Activated CD8-positive, alpha-beta memory T cell treated with anti-CD3 and anti-CD28 coated beads for 48 hours (primary cell): ENCODE data around the gene PDHX.
A peak's percentile ranks its signal among the peaks of the same experiment; 100 is the strongest.
"Not testable (repeated sequence)": the region's sequence is repeated elsewhere in the genome, so short reads cannot be mapped to it uniquely, and the experiment has no call there.

Source experiments
- DNase-seq, 3 experiments: peaks; one replicate each; pipeline ENCODE4 v3.0.0-alpha.2; 2020; ENCODE audit warnings: low read depth in 2 of 3, low spot score in 2 of 3

The PDHX gene

DNA sequence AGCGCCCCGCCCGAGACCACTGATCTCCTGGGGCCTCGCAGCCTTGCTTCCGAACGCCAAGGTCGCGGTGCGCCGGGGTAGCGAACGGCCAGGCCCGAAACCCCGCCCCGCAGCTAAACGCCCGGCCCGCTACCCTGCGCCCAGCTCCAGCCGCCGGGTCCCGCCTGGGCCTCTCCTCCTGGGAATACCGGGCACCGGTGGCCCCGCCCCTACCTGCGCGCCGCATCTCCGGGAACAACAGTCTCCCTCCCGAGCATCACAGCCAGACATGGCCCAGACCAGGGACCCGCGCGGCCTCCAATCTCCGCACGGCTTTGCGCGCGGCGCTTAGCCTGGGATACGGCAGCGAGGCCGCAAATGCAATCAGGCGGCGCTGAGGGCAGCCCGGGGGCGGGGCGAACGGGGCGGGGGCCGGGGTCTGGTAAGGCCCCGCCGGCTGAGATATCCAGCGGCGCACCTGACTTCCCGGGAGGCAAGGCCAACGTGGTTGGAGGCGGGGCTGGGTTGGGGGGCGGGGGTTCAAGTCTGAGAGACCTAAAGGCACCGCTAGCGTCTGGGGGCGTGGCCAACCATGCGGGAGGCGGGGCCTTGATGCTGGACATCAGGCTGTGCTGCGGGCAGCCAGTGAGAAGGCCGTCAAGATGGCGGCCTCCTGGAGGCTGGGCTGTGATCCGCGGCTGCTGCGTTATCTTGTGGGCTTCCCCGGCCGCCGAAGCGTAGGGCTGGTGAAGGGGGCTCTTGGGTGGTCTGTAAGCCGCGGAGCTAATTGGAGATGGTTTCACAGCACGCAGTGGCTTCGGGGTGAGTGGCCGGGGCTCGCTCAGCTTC, at the start of gene PDHX, which contains the start of gene APIP:
PDHX (plus strand) TSS at position 604 of the 828 bp plus-strand sequence; CDS start at position 642, 38 bp downstream.
APIP (minus strand) TSS at position 365 of the 828 bp plus-strand sequence; CDS start at position 270, 95 bp downstream.
- DNase-seq: peak; percentile 94 to 98 (median 97)

DNA sequence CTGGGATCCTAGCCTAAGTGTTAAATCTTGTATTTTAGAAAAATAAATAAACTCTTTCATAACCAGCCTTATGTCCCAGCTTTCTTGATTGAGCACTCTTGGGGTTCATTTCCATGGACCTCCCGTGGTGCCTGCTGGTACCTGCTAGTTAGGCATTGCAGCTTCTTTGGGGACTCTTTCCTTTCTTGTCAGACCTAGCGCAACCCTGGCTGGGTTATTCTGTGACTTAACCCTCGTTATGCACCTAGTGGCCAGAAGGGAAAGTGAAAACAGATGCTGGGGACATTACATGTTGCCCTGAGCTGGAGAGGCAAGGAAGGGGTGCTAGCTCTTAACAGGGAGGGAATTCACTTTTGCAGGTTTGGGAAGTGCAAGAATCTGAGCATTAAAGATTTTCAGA, 47.0 kb upstream of the PDHX start:
- DNase-seq: no peak

DNA sequence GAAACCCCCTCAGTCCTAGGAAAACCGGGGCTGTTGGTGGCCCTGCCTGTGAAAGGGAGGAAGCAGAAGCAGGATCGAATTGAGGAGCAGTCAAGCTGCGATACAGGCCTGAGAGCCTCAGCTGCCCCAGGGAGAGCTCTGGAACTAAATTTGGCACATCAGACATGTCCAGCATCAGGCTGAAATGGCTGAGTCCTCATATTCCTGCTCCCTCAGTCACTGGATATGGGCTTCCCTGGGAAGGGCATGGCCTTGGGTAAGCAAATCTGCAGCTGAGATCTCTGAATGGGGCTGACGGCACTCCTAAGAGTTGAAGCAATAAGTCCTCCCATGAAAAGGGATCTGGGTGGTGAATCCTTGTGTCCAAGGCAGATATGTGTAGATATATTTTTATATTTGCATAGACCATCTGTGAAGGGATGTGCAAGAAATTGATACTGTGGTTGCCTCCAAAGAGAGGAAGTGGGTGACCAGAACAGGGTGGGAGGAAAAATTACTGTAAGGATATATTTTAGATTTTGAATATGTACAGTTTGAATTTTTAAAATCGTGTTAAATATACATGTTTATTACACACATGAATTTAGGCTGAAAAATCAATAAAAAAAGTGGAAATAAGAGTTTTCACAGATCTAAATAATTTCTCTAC, 45.7 kb upstream of the PDHX start:
- no peak for DNase-seq

DNA sequence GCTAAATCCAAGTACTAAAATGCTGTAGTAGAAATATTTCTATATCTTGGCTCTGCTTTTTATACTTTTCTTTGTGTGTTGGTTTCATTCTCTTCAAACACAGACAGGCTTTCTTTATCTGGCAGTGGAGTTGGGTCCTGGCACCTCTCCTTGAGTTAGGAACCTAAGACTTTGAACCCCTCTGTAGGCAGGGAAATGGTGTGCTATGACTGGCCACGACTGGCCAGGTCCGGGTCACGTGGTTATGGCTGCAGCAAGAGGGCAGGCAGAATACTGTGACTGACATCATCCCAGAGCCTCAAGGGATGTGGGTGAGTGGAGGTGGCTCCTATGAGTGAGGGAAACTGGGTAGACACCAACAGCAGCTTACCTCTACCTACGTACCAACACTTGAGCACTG, 42.2 kb upstream of the PDHX start:
- DNase-seq: no peak

DNA sequence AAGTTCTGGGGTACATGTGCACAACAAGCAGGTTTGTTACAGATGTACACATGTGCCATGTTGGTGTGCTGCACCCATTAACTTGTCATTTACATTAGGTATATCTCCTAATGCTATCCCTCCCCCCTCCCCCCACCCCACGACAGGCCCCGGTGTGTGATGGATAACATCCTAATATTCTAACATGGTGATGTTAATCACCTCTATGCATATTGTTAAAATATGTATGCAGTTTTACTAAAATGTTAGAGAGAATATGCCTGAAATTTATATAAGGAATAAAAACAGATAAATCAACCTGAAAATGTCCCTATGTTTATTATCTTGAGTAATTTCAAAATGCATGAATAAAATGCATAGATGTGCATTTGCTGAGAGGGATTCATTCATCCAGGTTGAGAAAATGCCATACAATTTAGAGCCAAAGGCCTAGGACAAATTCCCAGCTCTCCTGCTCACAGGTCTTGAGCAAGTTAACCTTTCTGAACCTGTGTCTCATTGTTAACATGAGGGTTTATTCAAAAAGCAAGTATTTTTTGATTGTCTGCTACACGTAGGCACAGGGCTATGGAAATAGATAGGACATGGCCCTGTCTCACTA, 38.9 kb upstream of the PDHX start:
- DNase-seq: no peak

DNA sequence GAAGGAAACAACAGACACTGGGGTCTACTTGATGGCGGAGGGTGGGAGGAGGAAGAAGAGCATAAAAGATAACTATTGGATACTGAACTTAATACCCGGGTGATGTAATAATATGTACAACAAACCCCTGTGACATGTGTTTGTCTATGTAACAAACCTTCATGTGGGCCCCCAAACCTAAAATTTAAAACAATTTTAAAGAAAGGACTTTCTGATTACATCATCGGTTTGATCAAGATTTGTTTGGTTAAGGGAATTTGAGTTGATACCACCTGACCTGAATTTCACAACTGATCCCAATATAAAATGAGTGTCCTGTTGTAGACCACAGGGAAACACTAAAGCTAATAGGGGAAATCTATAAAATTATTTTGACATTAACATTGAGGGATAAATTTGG, 34.5 kb upstream of the PDHX start:
- DNase-seq: no peak

DNA sequence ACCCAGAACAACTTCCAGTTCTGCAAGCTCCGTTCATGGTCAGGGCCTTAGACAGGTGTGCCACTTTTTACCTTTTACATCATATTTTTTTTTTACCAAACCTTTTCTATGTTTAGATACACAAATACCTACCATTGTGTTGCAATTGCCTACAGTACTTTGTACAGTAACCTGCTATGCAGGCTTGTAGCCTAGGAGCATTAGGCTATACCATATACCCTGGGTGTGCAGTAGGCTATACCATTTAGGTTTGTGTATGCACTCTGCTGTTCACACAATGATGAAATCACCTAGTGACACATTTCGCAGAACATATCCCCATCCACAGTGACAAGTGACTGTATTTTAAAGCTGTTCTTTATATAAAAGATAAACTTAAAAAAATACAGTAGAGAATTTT, 29.8 kb upstream of the PDHX start:
- DNase-seq: no peak

DNA sequence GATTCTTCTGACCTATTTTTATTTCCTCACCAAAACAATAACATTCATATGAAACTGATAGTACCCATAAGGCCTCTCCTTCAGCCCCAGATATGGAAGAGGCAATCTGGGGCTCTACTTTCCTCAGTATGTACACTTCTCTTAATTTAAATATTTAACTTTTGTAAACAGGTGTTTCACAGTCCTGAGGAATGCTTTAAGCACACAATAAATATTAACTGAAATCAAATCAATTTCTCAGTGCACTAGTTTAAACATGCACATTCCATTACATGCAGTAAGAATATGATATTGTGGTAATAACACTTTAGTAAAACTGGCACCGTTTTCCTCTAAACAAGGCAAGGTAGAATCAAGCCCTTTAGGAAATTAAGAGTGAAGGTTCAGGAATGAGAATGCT, 29.2 kb upstream of the PDHX start:
- no peak for DNase-seq

DNA sequence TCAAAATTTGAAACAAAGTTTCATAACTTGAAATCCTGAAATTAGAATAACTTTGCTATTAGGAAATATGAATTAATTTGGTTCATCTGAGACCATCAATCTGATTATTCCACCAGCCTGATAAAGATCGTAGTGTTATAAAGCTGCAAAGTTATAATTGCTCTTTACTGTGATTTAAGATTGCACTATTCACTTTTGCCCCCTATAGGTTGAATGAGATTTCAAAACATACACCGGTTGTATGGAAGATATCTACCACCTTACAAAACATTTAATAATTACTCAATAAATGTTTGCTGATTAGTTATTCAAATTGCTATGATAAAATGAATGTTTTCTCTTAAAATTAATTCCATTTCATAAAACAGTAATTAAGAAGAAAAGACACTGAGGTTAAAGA, 26.3 kb upstream of the PDHX start:
- DNase-seq: no peak

DNA sequence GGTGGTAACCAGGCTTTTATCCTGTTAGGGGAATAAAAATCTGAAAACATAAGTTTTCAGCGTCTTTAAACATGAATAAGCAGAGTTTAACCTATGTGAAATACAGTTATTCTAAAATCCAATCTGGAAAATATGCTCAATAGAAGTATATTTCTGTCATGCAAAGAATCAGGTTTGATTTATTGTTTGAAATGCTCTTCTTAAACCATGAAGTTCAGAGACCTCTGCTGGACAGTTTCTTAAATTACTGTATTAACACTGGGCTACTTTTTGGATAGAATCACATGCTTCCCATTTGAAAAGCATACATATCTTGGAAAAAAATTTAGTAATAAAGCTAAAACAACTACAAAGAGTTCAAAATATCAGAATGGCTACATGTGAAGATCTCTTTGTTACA, 25.6 kb upstream of the PDHX start:
- no peak for DNase-seq

DNA sequence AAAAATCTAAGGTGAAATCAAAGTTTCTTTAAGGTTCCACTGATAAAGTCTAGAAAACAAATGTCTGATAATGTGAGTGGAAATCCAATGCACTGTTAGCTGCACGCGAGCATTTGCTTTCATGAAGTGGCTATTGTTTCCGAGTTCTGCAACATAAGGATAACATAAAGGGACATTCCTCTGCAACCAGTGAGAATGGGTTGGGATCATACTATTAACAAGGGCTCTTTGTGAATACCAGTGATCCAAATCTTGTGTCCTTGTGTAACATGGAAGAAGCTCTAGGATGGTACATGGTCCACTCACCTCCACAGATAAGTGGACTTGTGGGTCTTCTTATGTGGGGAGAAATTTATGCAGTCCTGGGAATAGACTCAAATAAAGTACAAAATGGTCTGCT, 24.8 kb upstream of the PDHX start:
- no peak for DNase-seq

DNA sequence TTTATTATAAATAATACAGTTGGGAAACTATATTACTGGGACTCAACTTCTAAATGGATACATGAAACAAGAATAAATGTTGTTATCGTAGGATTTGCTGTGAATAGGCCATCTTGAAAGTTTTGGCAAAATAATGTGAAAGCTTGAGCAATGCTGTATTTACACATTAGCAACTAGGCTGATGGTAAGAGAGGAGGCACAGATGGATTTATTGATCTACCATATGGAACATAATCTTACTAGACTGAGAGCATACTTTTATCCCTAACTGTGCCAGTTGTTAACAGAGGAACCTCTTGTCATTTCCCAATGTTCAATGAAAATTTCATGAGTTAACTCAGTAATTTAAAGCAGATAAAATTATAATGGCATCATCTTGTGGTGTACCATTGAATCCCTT, 23.0 kb upstream of the PDHX start:
- no peak for DNase-seq

DNA sequence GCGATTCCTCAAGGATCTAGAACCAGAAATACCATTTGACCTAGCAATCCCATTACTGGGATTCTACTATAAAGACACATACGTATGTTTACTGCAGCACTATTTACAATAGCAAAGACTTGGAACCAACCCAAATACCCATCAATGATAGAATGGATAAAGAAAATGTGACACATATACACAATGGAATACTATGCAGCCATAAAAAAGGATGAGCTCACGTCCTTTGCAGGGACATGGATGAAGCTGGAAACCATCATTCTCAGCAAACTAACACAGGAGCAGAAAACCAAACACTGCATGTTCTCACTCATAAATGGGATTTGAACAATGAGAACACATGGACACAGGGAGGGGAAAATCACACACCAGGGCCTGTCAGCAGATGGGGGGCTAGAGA, 20.2 kb upstream of the PDHX start:
- DNase-seq: not testable (repeated sequence)

DNA sequence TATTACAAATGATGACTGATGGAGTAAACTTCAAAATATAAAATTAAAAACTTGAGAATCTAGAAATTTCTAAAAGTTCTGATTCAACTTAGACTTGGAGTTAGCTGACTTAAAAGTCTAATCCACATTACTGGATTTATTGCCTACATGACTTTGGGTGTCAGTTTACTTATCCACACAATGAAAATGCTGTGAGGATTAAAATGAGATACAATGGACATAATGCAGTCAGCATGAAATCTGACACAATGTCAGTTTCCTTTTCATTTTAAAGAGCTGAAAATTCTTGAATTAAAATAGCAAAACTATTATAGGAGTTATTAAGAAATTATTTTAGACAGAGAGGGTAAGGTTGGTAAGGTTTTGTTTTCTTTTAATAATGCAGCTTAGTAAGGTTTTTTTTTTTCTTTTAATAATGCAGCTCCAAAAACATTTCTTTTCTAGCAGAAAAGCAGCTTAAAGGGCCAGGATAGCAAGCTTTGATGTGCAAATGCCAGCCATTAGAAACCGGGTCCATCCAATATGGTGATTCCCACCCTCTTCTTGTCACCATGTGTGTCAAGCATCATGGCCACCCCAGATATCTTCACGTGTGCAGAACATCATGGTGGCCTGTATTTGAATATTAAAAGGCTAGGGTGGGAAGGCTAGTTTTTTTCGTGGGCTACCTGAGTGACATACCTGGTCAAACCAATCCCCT, 19.1 kb upstream of the PDHX start:
- DNase-seq: no peak

DNA sequence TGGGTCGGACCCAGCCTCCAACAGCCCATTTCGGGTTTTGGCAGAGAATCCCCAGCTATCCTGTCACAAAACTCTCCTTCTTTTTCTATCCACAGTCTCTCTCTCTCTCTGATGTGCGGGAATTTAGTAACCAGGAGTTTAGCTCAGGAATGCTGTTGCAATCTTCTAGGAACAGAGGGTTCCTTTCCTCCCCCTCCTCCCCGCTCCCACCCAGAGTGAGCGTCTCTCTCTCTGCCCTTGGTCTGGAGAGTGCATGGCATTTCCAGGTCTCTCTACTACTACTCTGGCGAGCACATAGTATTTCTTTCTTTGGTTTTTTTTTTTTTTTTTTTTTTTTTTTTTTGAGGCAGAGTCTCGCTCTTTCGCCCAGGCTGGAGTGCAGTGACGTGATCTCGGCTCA, 17.9 kb upstream of the PDHX start:
- DNase-seq: no peak

DNA sequence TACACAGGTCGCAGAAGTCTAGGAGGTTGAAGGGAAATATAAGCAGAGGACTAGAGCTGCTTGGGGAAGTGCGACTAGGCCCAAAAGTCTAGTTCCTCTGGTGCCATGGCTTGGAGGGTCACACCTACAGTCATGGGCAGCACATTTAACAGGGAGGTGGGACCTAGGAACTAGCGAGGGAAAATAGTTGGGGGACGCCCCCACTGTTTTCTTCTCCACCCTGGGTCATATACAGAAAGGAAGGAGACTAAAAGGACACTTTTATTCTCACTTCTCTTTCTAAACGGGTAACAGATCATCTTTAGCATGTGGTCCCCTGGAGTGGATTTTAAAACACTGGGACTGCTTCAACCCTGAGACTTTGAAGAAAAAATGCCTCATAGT, 16.8 kb upstream of the PDHX start:
- no peak for DNase-seq

DNA sequence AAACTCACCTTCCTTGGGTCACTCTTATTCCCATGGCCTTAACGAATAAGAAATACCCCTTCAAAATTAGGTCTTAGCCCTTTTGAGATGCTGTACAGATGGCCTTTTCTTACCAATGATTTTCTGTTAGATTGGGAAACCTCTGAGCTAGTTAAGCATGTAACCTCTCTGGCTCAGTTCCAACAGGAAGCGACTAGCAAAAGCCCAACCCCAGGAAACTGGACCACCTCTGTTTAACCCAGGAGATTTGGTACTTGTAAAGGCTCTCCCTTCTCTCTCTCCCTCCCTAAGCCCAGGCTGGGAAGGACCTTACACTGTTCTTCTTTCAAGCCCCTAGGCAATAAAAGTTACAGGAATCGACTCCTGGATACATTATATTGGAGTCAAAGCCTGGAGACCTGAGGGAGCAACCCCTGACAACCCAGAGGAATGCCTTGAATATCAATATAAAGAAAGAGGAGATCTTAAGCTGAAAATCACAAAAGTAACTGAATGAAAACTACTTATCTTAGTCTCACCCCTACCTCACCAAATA, 11.9 kb upstream of the PDHX start:
- no peak for DNase-seq

DNA sequence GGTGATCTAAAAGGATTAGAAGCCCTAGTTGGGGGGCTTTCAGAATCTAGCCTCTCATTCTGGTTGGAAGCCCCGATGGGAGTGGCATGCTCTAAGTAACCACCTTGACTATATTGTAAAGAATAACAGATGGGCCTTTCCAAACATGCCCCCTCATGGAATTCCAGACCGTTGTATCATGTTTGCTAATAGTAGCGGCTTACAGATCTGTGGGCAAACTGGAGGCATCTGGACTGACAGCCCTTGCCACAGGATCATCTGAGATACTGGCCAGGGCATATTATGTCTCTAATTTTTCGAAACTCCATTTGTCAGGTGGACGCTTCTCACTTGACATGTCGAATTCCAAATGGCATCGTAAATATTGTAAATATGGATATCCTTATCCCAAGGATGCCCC, 10.8 kb upstream of the PDHX start:
- no peak for DNase-seq

DNA sequence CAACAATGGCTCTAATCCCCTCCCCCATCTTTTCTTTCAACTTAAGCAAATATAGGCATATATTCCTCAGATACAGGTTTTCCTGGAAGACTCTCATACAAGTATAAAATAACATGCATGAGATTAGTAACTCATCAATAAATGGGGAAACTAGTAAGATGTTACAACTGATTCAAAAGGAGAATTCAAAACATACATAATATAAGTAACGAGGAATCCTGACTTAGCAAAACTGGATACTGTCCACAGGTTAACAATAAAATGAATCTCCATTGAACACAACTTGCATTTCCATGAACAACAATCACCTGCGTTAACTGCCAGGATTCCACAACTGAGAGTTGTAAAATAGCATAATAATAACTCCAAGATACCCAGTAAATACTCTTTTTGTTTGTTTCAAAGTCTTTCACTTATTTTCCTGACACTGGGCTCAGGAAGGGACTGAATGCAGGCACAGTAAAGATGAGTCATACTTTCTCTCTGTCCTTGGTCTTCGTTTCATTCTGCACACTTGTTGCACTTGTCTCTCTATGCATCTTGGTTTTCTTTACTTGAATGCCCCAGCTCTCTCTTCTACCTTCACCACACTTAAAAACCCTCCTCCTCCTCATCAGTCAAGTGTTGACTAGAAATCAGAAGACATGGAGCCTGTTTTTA, 8.4 kb upstream of the PDHX start:
- no peak for DNase-seq

DNA sequence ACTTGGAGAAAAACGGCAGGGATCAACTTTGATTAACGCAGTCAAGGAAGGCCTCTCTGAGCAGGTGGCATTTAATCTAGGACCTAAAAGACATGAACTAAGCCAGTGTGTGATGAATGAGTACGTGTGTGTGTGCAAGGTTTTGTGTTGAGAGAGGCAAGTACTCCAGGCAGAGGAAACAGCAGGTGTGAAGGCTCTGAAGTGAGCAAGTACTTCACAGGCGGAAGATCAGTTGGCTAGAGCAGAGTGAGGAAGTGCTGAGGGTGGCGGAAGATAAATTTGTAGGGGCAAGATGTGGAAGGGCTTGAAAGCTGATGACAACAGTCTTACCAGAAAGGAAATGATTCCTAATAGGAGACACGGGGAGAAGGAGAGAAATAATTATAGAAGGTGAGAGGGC, 7.0 kb upstream of the PDHX start:
- no peak for DNase-seq

DNA sequence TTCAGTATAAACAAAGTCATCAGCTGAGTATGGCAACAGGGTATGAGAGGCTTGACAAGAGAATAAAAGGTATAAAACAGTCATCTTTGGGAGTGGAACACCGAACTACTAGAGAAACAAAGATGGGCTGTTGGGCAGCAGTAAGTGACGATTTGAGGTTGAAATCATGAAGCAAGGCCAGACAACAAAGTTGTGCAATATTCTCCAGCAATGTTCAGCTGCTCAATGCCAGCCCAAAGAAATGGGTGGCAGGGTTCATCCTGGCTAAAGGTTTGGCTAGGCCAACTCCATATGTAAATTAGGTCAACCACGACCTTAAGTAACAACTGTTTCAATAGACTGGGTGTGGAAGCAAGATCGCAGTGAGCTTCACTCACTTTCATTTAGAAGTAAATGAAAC, 6.5 kb upstream of the PDHX start:
- no peak for DNase-seq
